Brain microvascular endothelial cell (primary cell): ENCODE data around the gene SHROOM3.

Source experiments
- DNase-seq: peaks from one replicate; pipeline ENCODE4 v3.0.0-alpha.2; 2020
- H3K27ac ChIP-seq: fragments of 250-450 bp; sonication (Bioruptor Pico); 2 replicates; pipeline ENCODE4 v1.5.1; 2020; ENCODE audit warnings: mild to moderate bottlenecking, moderate library complexity
- H3K27me3 ChIP-seq: fragments of 250-450 bp; sonication (Bioruptor Pico); replicated peaks from 2 replicates; pipeline ENCODE4 v1.5.1; 2020; ENCODE audit warnings: mild to moderate bottlenecking
- H3K36me3 ChIP-seq: fragments of 250-450 bp; sonication (Bioruptor Pico); replicated peaks from 2 replicates; pipeline ENCODE4 v1.5.1; 2020; ENCODE audit warnings: mild to moderate bottlenecking
- H3K4me3 ChIP-seq: 2 replicates; pipeline ENCODE4 v1.5.1; 2011; ENCODE audit warnings: low read depth, mild to moderate bottlenecking, control low read depth, low read length, moderate library complexity
- CTCF ChIP-seq: IDR thresholded peaks from 2 replicates; pipeline ENCODE4 v1.5.1; 2011; ENCODE audit warnings: low read depth, mild to moderate bottlenecking, moderate library complexity, low read length, control low read depth, inconsistent platforms; ENCODE audit errors: missing control alignments
- in situ Hi-C: cut with HindIII; loops from 2 replicates; pipeline ENCODE4 v1.10.0; 2017; ENCODE audit warnings: low sequenced_read_pairs, low pct_ligation_motif_present

SHROOM3 gene

GRCh38 chr4:76804096-76804495 is 369.1 kb downstream of the SHROOM3 start:
- Histone ChIP-seq H3K36me3 (no peaks in the 10 kb centered on the region), H3K4me3 (no peak overlapping the region), H3K27me3 (no peaks in the 10 kb centered on the region), H3K27ac (peak overlapping the region; percentile 76)
- in situ Hi-C loops, result no loop called here
- TF ChIP-seq CTCF, result no peak
- peak; percentile 41 for DNase-seq

GRCh38 chr4:76806346-76806745 is 371.3 kb downstream of the SHROOM3 start:
- Histone ChIP-seq H3K27me3 (no peaks in the 10 kb centered on the region), H3K27ac (no peak overlapping the region), H3K36me3 (no peaks in the 10 kb centered on the region), H3K4me3 (no peak overlapping the region)
- no peak for TF ChIP-seq CTCF
- in situ Hi-C loops, result no loop called here
- peak; percentile 33 for DNase-seq

GRCh38 chr4:76806757-76807156 is 371.7 kb downstream of the SHROOM3 start:
- TF ChIP-seq CTCF, result no peak
- in situ Hi-C loops, result no loop called here

GRCh38 chr4:76809594-76810305 is 374.7 kb downstream of the SHROOM3 start:
- in situ Hi-C loops, result no loop called here
- Histone ChIP-seq H3K27ac (no peak overlapping the region), H3K4me3 (no peak overlapping the region), H3K27me3 (no peaks in the 10 kb centered on the region), H3K36me3 (no peaks in the 10 kb centered on the region)
- no peak for TF ChIP-seq CTCF
- DNase-seq, result no peak

More at GRCh38 chr4:76806757-76807156, 371.7 kb downstream of the SHROOM3 start:
- no peaks in the 10 kb centered on the region for H3K36me3 ChIP-seq
- no peak overlapping the region for H3K4me3 ChIP-seq
- DNase-seq, result no peak
- no peak overlapping the region for H3K27ac ChIP-seq
- no peaks in the 10 kb centered on the region for H3K27me3 ChIP-seq

GRCh38 chr4:76811604-76812412 is 376.8 kb downstream of the SHROOM3 start:
- in situ Hi-C loops, result no loop called here
- TF ChIP-seq CTCF, result peak; percentile 5
- no peaks in the 10 kb centered on the region for H3K27me3 ChIP-seq
- no peaks in the 10 kb centered on the region for H3K36me3 ChIP-seq
- DNase-seq, result peak; percentile 69
- no peak overlapping the region for H3K4me3 ChIP-seq
- peak overlapping the region; percentile 64 for H3K27ac ChIP-seq
